Superior temporal gyrus (tissue), 1 donor: ENCODE data around the gene STUM.
"Not testable (repeated sequence)": the region's sequence is repeated elsewhere in the genome, so short reads cannot be mapped to it uniquely, and the experiment has no call there.

ENCODE experiments used
- DNase-seq: peaks from one replicate; pipeline ENCODE4 v3.0.0-alpha.2; 2016; ENCODE audit errors: extremely low spot score

The STUM gene

DNA sequence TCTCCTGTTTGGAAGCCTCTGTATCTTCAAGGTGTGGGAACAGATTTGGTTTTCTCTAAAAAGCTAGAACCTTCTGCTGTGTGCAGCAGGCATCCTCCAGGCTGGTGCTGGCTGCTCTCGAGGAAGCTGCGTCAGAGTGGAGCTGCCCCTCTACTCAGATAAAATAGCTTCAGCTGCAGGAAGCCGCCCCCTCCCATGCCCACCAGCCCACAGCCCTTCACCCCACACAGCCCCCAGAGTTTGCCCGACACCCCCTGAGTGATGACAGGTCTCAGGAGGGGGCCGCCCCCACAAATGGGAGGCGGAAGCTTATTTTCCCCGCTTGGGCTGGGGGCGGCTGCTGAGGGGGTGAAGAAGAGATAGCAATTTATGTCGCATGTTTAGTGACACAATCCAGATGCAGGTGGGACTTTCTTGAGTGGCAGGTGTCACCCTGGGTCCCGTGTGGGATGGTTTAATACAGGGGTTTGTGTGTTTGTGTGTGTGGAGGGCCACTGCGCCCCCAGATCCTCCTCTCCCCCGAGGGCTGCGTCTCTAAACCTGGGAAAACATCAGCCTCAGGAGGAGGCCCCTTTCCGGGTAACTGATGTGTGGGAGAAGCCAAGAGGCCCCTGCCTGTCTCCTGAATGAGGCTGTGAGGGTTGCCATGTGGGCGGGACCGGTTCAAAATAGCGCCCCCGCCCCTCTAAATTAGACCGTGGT lies 55.4 kb downstream of the STUM start:
- DNase-seq = no peak

DNA sequence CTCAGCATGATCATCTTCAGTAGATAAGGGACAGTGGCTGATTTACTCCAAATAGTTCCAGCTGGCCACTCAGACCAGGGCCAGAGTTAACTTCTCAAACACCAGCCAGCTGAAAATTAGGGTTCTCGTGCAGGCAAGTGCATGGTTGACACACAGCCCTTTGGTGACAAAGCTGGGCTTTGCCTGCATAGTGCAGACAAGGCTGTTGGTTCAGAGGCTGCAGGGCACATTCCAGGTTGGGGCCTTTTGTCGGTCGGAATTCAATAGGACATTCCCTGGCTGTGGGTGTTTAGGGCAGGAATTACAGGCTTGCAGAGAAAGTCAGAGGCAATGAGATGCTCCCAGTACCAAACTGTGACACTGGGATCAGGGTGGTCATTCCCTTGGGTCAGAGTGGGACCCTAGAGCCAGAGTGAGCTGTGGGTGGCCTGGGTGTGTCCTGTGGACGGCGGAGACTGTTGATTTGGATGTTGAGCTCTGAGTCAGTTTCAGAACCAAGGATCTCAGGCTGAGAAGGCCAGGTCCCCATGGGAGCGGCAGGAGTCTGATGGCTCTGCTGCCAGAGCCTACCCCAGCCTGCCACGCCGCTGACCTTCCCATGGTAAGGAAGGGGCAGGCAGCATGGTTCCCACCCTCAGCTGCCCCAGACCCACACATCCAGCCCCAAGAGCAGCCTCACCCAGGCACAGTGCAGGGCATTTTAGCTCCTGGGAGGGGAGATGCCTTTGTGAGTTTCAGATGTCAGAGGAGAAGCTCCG lies 56.2 kb downstream of the STUM start:
- no peak for DNase-seq

- DNase-seq = no peak
Measured at GRCh38 chr1:226605318-226605950, 56.9 kb downstream of the STUM start.

GRCh38 chr1:226606311-226607267 lies 58.0 kb downstream of the STUM start:
- no peak for DNase-seq

- no peak for DNase-seq
Measured at GRCh38 chr1:226607268-226607660, 58.7 kb downstream of the STUM start.

GRCh38 chr1:226607821-226608220 lies 59.3 kb downstream of the STUM start:
- DNase-seq = no peak

DNA sequence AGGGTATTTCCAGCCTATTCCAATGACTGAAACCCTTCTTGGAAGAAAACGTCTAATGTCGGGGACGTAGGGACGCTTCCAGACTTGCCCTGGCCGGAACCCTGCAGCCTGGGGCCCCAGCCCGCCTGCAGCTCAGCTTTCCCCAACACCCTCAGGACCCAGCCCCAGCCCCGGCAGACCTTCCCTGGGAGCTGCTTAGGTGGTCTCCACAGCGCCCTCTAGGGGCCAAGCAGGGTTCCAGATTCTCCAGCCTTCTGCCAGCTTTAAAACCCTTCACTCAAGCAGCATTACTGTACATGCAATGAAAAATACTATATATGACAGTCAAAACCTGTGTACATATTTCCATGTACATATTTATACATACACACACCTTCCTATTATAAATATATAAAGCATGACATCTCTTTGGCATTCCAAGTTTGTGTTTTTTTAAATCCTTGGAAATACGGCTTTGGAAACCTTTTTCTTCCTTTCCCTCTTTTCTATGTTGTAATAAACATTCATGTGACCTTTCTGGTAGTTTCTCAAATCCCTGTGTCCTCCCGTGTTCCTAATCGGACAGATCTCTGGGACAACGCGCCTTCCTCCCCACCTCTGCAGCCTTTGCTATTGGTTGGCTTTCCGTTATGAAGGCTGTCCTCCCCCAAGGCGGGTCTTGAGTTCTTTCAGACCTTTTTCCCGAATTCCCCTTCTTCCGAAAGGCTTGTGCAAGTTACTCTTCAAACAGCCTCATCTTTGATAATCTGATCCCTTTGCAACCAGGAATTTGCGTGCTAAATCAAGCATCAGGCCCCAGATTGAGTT lies 60.3 kb downstream of the STUM start:
- peak; percentile 73 for DNase-seq

GRCh38 chr1:226609836-226610455 lies 61.4 kb downstream of the STUM start:
- no peak for DNase-seq

DNA sequence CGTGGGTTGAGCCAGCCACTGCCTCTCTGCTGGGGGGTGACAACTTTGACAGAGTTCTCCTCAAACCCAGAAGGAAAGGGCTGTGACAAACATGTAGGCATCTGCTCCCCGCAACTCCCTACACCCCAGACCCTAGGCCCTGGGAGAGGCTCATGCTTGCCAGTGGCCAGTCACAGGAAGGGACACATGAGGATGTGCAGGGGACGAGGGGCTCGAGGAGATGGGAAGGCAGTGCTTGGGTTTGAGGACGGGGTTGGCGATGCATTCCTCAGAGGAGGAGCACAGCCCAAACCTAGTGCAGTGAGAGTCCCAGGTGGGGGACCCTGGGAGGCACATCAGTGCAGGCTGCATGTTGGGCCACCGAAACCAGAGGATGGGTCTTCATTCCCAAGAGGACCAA lies 62.1 kb downstream of the STUM start:
- no peak for DNase-seq

GRCh38 chr1:226611301-226611700 lies 62.7 kb downstream of the STUM start:
- DNase-seq = no peak

- DNase-seq = not testable (repeated sequence)
Measured at GRCh38 chr1:226611980-226612379, 63.4 kb downstream of the STUM start.

GRCh38 chr1:226615876-226616275 lies 67.3 kb downstream of the STUM start:
- no peak for DNase-seq

DNA sequence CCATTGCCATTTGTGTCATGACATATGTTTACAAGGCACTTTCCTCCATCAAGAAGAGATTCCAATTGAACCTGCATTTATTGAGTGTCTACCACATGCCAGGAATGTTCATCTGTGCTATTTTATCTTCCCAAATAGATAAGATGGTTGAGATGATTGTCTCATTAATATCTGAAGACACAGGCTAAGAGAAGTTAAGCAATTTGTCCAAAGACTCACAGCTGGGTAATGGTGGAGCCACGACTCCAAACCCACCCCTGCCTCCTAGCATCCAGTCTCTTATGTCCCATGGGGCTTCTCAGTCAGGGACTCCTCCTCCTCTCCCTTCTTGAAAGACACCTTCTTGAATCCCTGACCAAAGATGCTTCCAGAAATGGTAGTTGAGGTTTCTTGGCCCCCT lies 68.1 kb downstream of the STUM start:
- no peak for DNase-seq

GRCh38 chr1:226617109-226617508 lies 68.5 kb downstream of the STUM start:
- no peak for DNase-seq

DNA sequence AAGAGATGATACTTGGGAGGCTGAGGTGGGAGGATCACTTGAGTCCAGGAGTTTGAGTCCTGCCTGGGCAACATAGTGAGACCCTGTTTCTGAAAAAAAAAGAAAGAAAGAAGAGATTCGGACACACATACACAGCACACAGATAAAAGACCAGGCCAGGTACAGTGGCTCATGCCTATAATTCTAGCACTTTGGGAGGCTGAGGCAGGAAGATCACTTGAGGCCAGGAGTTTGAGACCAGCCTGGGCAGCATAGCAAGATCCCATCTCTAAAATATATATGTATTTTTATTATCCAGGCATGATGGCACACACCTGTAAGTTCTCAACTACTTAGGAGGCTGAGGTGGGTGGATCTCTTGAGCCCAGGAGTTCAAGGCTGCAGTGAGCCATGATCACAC lies 69.2 kb downstream of the STUM start:
- not testable (repeated sequence) for DNase-seq

DNA sequence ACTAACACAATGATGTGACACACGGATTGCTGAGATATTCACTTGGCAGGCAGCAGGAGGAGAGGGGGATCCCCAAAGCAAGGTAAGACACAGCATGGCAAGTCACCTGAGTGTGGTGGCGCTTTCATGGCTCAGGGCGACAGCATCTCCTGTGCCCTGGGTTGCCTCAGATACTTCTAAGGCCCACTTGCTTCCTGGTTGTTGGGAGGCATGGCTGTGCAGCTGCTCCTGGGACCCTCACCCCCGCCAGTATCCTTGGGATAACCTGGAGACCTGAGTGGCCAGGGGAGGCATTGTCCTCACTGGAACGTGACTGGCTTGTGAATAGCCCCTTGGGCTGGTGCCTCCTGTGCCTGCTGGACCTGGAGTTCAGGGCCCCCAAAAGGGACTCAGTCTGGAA lies 69.8 kb downstream of the STUM start:
- DNase-seq = no peak

DNA sequence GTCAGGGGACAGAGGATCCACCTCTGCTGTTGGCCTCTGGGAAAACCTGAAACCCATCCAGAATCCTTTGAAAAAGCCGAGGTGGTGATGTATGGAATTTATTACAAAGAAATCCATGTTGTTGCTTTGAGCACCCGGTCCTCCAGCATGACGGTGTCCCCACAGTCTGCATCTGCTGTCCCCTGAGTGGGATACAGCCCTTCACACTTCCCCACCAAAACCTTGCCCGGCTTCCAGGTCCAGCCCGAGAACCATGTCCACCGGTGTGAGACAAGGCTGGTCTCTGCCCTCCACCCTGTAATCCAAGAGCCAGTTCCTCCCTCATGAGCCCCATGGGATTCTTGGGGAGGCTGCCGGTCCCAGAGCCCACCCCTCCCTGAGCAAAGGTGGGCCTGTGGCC lies 70.5 kb downstream of the STUM start:
- DNase-seq = no peak

GRCh38 chr1:226622012-226622411 lies 73.4 kb downstream of the STUM start:
- DNase-seq = no peak

DNA sequence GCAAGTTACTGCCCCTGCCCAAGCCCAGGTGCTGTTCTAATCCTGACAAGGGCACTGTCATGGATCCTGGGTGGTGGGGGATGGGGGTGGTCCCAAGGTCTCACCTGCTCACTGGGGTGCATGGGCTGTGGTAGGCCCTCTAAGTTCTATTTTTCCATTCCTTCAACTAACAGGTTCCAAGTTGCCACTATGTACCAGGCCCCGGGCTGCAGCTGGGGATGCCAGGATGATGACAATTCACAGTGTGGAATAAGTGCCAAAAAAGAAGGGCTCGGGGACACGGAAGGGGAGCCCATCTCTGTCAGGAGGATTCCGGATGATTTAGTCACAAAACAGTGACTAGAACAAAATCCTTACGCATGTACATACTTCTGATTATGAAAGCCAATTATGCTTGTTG lies 76.0 kb downstream of the STUM start:
- DNase-seq = no peak

GRCh38 chr1:226625326-226625725 lies 76.8 kb downstream of the STUM start:
- no peak for DNase-seq
